Gastroesophageal sphincter (tissue), 3 donors: Measurements from ENCODE around the gene ZBTB20.

Experiments used
- CTCF ChIP-seq, 4 experiments: fragments of 200-600 bp in 2 of 4; fragments of 450-650 bp in 2 of 4; sonication (generic) in 1 of 4; IDR thresholded peaks; one replicate each; pipeline ENCODE4 v1.5.1; 2017 to 2019; ENCODE audit warnings: antibody characterized with exemption in 4 of 4, mild to moderate bottlenecking in 2 of 4, moderate library complexity in 2 of 4
- POLR2A ChIP-seq, 2 donors: fragments of 450-650 bp; IDR thresholded peaks; one replicate each; pipeline ENCODE4 v1.6.1; 2017; ENCODE audit warnings: antibody characterized with exemption in 2 of 2, mild to moderate bottlenecking in 2 of 2, moderate library complexity in 1 of 2

GRCh38 chr3:114450008-114450596 is 697.0 kb downstream of the ZBTB20 start:
- TF ChIP-seq CTCF (IDR thresholded peaks at IDR 0.05) (no peak), POLR2A (IDR thresholded peaks at IDR 0.05) (no peak)
